GM23248 (cell line): ENCODE measurements around the gene PCNX4. TPM values are rescaled to one million over a fixed set of nuclear protein-coding genes. Genes with fewer than 3 reads are reported as not detected.

Source experiments
- DNase-seq: peaks from one replicate; pipeline ENCODE4 v3.0.0-alpha.2; 2015
- H2AFZ ChIP-seq: fragments of 200-600 bp; sonication (generic); 2 replicates; pipeline ENCODE4 v1.6.1; 2016; ENCODE audit warnings: antibody characterized with exemption
- H3F3A ChIP-seq: fragments of 200-600 bp; sonication (generic); 2 replicates; pipeline ENCODE4 v1.6.1; 2016; ENCODE audit warnings: mild to moderate bottlenecking, antibody characterized with exemption, mixed run types; ENCODE audit not compliant: insufficient read depth
- H3K27ac ChIP-seq: fragments of 200-600 bp; sonication (generic); 2 replicates; pipeline ENCODE4 v1.5.1; 2016; ENCODE audit warnings: mild to moderate bottlenecking
- H3K27me3 ChIP-seq: fragments of 200-600 bp; sonication (generic); replicated peaks from 2 replicates; pipeline ENCODE4 v1.6.1; 2016; ENCODE audit warnings: mild to moderate bottlenecking; ENCODE audit not compliant: insufficient read depth
- H3K36me3 ChIP-seq: fragments of 200-600 bp; sonication (generic); 2 replicates; pipeline ENCODE4 v1.6.1; 2016; ENCODE audit warnings: low read depth, mild to moderate bottlenecking
- H3K4me1 ChIP-seq: fragments of 200-600 bp; sonication (generic); 2 replicates; pipeline ENCODE4 v1.6.1; 2016; ENCODE audit warnings: mild to moderate bottlenecking; ENCODE audit not compliant: insufficient read depth
- H3K4me2 ChIP-seq: fragments of 200-600 bp; sonication (generic); one replicate; pipeline ENCODE4 v1.6.1; 2016; ENCODE audit warnings: mild to moderate bottlenecking; ENCODE audit not compliant: unreplicated experiment
- H3K4me3 ChIP-seq: fragments of 200-600 bp; sonication (generic); 2 replicates; pipeline ENCODE4 v1.5.1; 2016; ENCODE audit warnings: mild to moderate bottlenecking
- H3K79me2 ChIP-seq: fragments of 200-600 bp; sonication (generic); 2 replicates; pipeline ENCODE4 v1.6.1; 2016; ENCODE audit warnings: mild to moderate bottlenecking; ENCODE audit not compliant: insufficient read depth
- H3K9ac ChIP-seq: fragments of 200-600 bp; sonication (generic); 2 replicates; pipeline ENCODE4 v1.6.1; 2016; ENCODE audit warnings: mild to moderate bottlenecking
- H3K9me2 ChIP-seq: fragments of 200-600 bp; sonication (generic); 2 replicates; pipeline ENCODE4 v1.6.1; 2016; ENCODE audit warnings: mixed run types, mild to moderate bottlenecking, moderate library complexity; ENCODE audit not compliant: insufficient read depth
- H3K9me3 ChIP-seq: fragments of 200-600 bp; sonication (generic); one replicate; pipeline ENCODE4 v1.6.1; 2017; ENCODE audit warnings: low read depth
- H4K20me1 ChIP-seq: fragments of 200-600 bp; sonication (generic); 2 replicates; pipeline ENCODE4 v1.6.0; 2016; ENCODE audit not compliant: insufficient read depth
- EZH2 ChIP-seq: fragments of 200-600 bp; sonication (generic); IDR thresholded peaks from 2 replicates; pipeline ENCODE4 v1.6.1; 2018; ENCODE audit warnings: antibody characterized with exemption, mild to moderate bottlenecking; ENCODE audit not compliant: insufficient read depth, poor library complexity, severe bottlenecking
- EZH2phosphoT487 ChIP-seq: fragments of 200-600 bp; sonication (generic); IDR thresholded peaks from 2 replicates; pipeline ENCODE4 v1.6.1; 2018; ENCODE audit warnings: antibody characterized with exemption, moderate library complexity, mild to moderate bottlenecking, low read depth; ENCODE audit not compliant: insufficient read depth
- WGBS, 2 experiments: methylation state at CpG; one replicate each; pipeline ENCODE4 v1.1.6; 2015 to 2017; ENCODE audit warnings: low lambda C conversion rate in 2 of 2, low coverage in 1 of 2; ENCODE audit errors: missing lambda C conversion rate in 2 of 2; 5-methylcytosine and 5-hydroxymethylcytosine counted together
- in situ Hi-C: fragments of 300-500 bp; cut with MboI; formaldehyde crosslinking; loops from 2 replicates; pipeline ENCODE4 v1.15.0; 2020
- polyA plus RNA-seq: library from polyadenylated mRNA; unstranded; fragments of >200 nt; fragmentation: Nextera tagmentation; extraction: Ambion mirVana; gene quantifications from 2 replicates; pipeline ENCODE4 v1.2.1, GENCODE V29; 2016
- total RNA-seq: library from RNA; depleted of rRNA; stranded (reverse); fragments of >200 nt; shearing (Covaris generic); gene quantifications from 2 replicates; pipeline ENCODE4 v1.2.3, GENCODE V29; 2014

PCNX4 gene
- total and polyA plus RNA-seq, 2 experiments from 2014 or later = 39.4 to 44.3 TPM

DNA sequence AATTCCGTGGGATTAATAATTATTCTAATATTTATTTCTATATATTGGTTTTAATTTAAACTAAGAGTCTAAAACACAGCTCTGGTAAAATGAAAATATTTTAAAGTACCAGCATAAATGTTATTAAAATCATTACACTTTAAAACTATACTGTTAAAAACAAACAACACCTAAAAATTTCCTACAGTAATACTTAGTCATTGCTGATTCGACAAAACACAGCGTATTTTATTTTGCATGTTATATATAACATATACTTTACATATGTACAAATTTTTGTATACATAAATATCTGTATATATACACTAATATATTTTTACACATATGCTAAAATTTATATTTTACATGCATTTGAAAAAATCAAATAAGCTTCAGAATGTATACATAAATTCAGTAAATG, 6.0 kb upstream of the PCNX4 start:
- Histone ChIP-seq H3K9me2 (no peaks in the 10 kb centered on the region), H3K9me3 (no peaks in the 10 kb centered on the region), H3K9ac (no peak overlapping the region), H4K20me1 (no peaks in the 10 kb centered on the region), H2AFZ (no peak overlapping the region), H3K4me1 (peaks cover 10% of the 10 kb centered on the region), H3K4me3 (no peak overlapping the region), H3K79me2 (no peaks in the 10 kb centered on the region), H3F3A (no peaks in the 10 kb centered on the region), H3K4me2 (no peak overlapping the region), H3K27me3 (no peaks in the 10 kb centered on the region), H3K27ac (no peak overlapping the region), H3K36me3 (no peaks in the 10 kb centered on the region)
- no peak for DNase-seq
- 92 to 94% methylated on average over 3 of the region's 3 CpGs for WGBS, 2 experiments
- in situ Hi-C loops = no loop called here
- TF ChIP-seq EZH2phosphoT487 (no peak), EZH2 (no peak)

DNA sequence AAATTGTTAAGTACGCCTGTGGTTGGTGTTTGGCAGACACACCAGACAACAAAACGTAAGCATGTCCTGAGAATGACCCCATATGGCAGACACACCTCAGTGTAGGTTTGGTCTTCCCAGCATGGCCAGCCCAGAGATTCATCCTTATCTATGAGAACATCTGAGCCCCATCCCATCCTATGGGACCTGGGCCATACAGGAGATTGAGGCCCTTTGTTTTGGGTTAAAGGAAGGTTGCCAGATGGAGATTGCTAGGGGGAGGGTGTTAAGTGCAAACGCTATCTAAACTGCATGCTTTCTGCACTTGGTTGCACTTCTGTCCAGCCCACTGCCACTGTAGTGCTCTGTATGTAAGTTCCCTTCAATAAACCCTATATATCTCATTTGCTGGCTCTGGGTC, 4.1 kb upstream of the PCNX4 start:
- no peak overlapping the region for H3K9ac ChIP-seq
- H4K20me1 ChIP-seq = no peaks in the 10 kb centered on the region
- H3K36me3 ChIP-seq = no peaks in the 10 kb centered on the region
- no peaks in the 10 kb centered on the region for H3K9me3 ChIP-seq
- H3K4me1 ChIP-seq = peaks cover 13% of the 10 kb centered on the region
- no peak for TF ChIP-seq EZH2phosphoT487
- no peak for TF ChIP-seq EZH2
- DNase-seq = no peak
- no peak overlapping the region for H2AFZ ChIP-seq
- H3K4me2 ChIP-seq = no peak overlapping the region
- peaks cover 4% of the 10 kb centered on the region for H3K79me2 ChIP-seq
- H3K9me2 ChIP-seq = no peaks in the 10 kb centered on the region
- in situ Hi-C loops = no loop called here
- no peak overlapping the region for H3K27ac ChIP-seq
- no peaks in the 10 kb centered on the region for H3K27me3 ChIP-seq
- peaks cover 9% of the 10 kb centered on the region for H3F3A ChIP-seq
- 77 to 82% methylated on average over 3 of the region's 3 CpGs for WGBS, 2 experiments
- no peak overlapping the region for H3K4me3 ChIP-seq

DNA sequence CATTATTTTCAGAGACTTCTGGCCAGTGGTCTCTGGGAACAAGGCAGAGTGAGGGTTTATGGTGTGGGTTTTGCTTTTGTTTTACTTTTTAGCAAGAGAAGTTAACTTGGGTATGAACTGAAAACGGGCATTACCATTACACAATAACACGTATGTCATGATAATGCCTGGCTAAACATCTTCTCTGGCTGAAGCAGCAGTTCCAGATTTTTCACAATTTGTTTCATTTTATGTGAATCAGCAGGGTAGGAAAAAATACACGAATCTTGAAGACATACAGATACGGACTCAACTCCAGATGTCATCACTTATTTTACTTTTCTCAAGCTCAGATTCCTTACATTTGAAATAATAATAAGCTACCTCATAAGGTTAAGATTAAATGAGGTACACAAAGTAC, 2.5 kb upstream of the PCNX4 start:
- no peaks in the 10 kb centered on the region for H3K36me3 ChIP-seq
- no peak overlapping the region for H3K9ac ChIP-seq
- no peak for DNase-seq
- H4K20me1 ChIP-seq = no peaks in the 10 kb centered on the region
- no peak for TF ChIP-seq EZH2
- no peak for TF ChIP-seq EZH2phosphoT487
- WGBS, 2 experiments = 29 to 34% methylated on average over 4 of the region's 4 CpGs
- H3K79me2 ChIP-seq = peaks cover 19% of the 10 kb centered on the region
- in situ Hi-C loops = no loop called here
- H3K9me3 ChIP-seq = no peaks in the 10 kb centered on the region
- peak overlapping the region; percentile 58 for H2AFZ ChIP-seq
- H3K4me3 ChIP-seq = no peak overlapping the region
- no peak overlapping the region for H3K4me2 ChIP-seq
- H3K4me1 ChIP-seq = peaks cover 18% of the 10 kb centered on the region
- no peaks in the 10 kb centered on the region for H3K9me2 ChIP-seq
- no peaks in the 10 kb centered on the region for H3K27me3 ChIP-seq
- H3K27ac ChIP-seq = no peak overlapping the region
- peaks cover 24% of the 10 kb centered on the region for H3F3A ChIP-seq

DNA sequence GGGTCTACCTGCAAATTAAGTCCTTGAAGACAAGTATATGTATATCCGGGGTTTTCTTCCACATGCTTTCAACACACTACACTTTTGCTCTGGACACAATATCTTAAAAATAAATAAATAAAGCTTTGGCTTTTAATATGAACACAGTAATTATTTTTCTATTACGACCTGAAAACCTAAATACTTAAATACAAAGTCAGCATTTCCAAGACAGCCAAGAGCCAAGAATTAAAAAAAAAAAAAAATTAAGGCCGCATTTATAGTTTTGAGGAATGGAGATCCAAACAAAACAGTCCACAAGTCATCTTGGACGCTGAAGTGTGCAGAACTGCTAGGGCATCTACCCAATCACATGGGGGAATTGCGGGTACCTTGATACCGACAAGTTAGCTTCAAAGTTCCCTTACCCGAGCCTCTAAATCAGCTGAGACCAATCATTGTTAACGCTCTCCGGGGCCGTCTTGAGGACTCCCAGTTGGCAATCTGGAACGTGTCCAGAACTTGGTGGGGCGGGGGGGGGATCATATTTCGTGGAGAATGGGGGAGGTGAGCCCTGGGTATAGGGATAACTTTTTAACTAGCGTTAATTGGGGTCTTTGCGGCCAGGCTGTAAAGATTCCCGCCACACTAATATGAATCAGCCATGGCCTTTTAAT, 731 bp upstream of the PCNX4 start:
- H3K79me2 ChIP-seq = peaks cover 37% of the 10 kb centered on the region
- no peak for TF ChIP-seq EZH2
- no peak for TF ChIP-seq EZH2phosphoT487
- no peaks in the 10 kb centered on the region for H3K9me2 ChIP-seq
- no peaks in the 10 kb centered on the region for H3K9me3 ChIP-seq
- H4K20me1 ChIP-seq = no peaks in the 10 kb centered on the region
- no peaks in the 10 kb centered on the region for H3K27me3 ChIP-seq
- no peaks in the 10 kb centered on the region for H3K36me3 ChIP-seq
- H3K27ac ChIP-seq = peak overlapping the region; percentile 98
- peak; percentile 74 for DNase-seq
- peak overlapping the region; percentile 94 for H2AFZ ChIP-seq
- H3K9ac ChIP-seq = peak overlapping the region; percentile 98
- peak overlapping the region; percentile 80 for H3K4me2 ChIP-seq
- peaks cover 28% of the 10 kb centered on the region for H3K4me1 ChIP-seq
- peak overlapping the region; percentile 94 for H3K4me3 ChIP-seq
- in situ Hi-C loops = no loop called here
- H3F3A ChIP-seq = peaks cover 26% of the 10 kb centered on the region
- WGBS, 2 experiments = 8 to 10% methylated on average over 16 of the region's 16 CpGs

DNA sequence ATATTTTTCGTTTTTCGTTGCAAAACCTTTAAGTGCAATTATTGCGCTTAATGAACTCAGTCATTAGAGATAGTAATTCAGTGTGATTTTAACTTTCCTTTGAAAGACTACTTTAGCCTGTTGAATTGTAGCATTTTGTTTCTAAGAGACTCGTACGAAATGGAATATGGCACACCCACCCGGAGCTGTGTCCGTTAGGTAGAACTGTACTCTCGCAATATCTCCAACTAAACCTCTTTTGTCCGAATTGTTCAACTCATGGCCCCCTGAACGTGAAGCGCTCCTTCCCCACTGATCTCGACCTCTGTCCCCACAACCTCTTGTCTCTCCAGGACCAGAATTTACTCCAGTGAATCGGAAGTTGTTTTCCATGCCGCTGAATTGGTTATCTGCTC, 800 bp downstream of the PCNX4 start:
- TF ChIP-seq EZH2 (no peak), EZH2phosphoT487 (no peak)
- H3K4me3 ChIP-seq = peak overlapping the region; percentile 94
- H3F3A ChIP-seq = peaks cover 26% of the 10 kb centered on the region
- peaks cover 37% of the 10 kb centered on the region for H3K4me1 ChIP-seq
- peak overlapping the region; percentile 94 for H2AFZ ChIP-seq
- peak; percentile 77 for DNase-seq
- H3K9ac ChIP-seq = peak overlapping the region; percentile 98
- no peaks in the 10 kb centered on the region for H4K20me1 ChIP-seq
- no peaks in the 10 kb centered on the region for H3K36me3 ChIP-seq
- 1% methylated on average over 14 of the region's 14 CpGs for WGBS, 2 experiments
- no peaks in the 10 kb centered on the region for H3K27me3 ChIP-seq
- peak overlapping the region; percentile 96 for H3K4me2 ChIP-seq
- no peaks in the 10 kb centered on the region for H3K9me3 ChIP-seq
- peaks cover 52% of the 10 kb centered on the region for H3K79me2 ChIP-seq
- no peaks in the 10 kb centered on the region for H3K9me2 ChIP-seq
- peak overlapping the region; percentile 98 for H3K27ac ChIP-seq
- in situ Hi-C loops = no loop called here
